OCI-LY1 (cell line): Measurements from ENCODE around the gene NEGR1.

Experiments used
- H2AFZ ChIP-seq: fragments of 200-600 bp; sonication (generic), shearing (Covaris generic); 2 replicates; pipeline ENCODE4 v1.6.0; 2014; ENCODE audit warnings: antibody characterized with exemption, mild to moderate bottlenecking, low read length
- H3F3A ChIP-seq: fragments of 200-600 bp; sonication (generic), shearing (Covaris generic); 2 replicates; pipeline ENCODE4 v1.6.0; 2014; ENCODE audit warnings: mild to moderate bottlenecking, antibody characterized with exemption, low read length, moderate library complexity; ENCODE audit not compliant: insufficient read depth
- H3K27ac ChIP-seq: fragments of 200-600 bp; sonication (generic); 2 replicates; pipeline ENCODE4 v1.5.1; 2014; ENCODE audit warnings: low read length, mixed run types, mild to moderate bottlenecking, low read depth; ENCODE audit not compliant: poor library complexity, severe bottlenecking
- H3K27me3 ChIP-seq: fragments of 200-600 bp; sonication (generic); 2 replicates; pipeline ENCODE4 v1.6.0; 2014; ENCODE audit warnings: antibody characterized with exemption, mild to moderate bottlenecking, low read length, moderate library complexity; ENCODE audit not compliant: insufficient read depth
- H3K36me3 ChIP-seq: fragments of 200-600 bp; sonication (generic); 2 replicates; pipeline ENCODE4 v1.6.1; 2014; ENCODE audit warnings: mild to moderate bottlenecking, antibody characterized with exemption, low read length, moderate library complexity, mixed read lengths; ENCODE audit not compliant: insufficient read depth
- H3K4me1 ChIP-seq: fragments of 200-600 bp; sonication (generic); 2 replicates; pipeline ENCODE4 v1.5.1; 2014; ENCODE audit warnings: mild to moderate bottlenecking, low read length, moderate library complexity; ENCODE audit not compliant: insufficient read depth, severe bottlenecking
- H3K4me2 ChIP-seq: fragments of 200-600 bp; sonication (generic), shearing (Covaris generic); 2 replicates; pipeline ENCODE4 v1.6.1; 2014; ENCODE audit warnings: low read length
- H3K4me3 ChIP-seq: fragments of 200-600 bp; sonication (generic); 2 replicates; pipeline ENCODE4 v1.5.1; 2014; ENCODE audit warnings: low read length, low read depth, mild to moderate bottlenecking, mixed read lengths; ENCODE audit not compliant: poor library complexity, severe bottlenecking
- H3K79me2 ChIP-seq: fragments of 200-600 bp; shearing (Covaris generic); 2 replicates; pipeline ENCODE4 v1.6.1; 2016; ENCODE audit warnings: mixed run types, low read length, mixed read lengths; ENCODE audit not compliant: insufficient read depth
- H3K9ac ChIP-seq: fragments of 200-600 bp; sonication (generic), shearing (Covaris generic); 2 replicates; pipeline ENCODE4 v1.6.1; 2014; ENCODE audit warnings: mild to moderate bottlenecking, low read length, mixed read lengths
- H3K9me2 ChIP-seq: fragments of 200-600 bp; sonication (generic), shearing (Covaris generic); 2 replicates; pipeline ENCODE4 v1.6.1; 2014; ENCODE audit warnings: low read depth, mild to moderate bottlenecking, low read length, mixed read lengths
- H3K9me3 ChIP-seq: fragments of 200-600 bp; shearing (Covaris generic); 2 replicates; pipeline ENCODE4 v1.6.1; 2014; ENCODE audit warnings: low read length, mixed read lengths
- H4K20me1 ChIP-seq: fragments of 200-600 bp; sonication (generic), shearing (Covaris generic); 2 replicates; pipeline ENCODE4 v1.6.0; 2016; ENCODE audit warnings: mild to moderate bottlenecking, low read length; ENCODE audit not compliant: insufficient read depth
- EZH2 ChIP-seq: fragments of 200-600 bp; sonication (generic), shearing (Covaris generic); IDR thresholded peaks from 2 replicates; pipeline ENCODE4 v1.8.0; 2017; ENCODE audit warnings: borderline replicate concordance, mixed run types, mild to moderate bottlenecking, antibody characterized with exemption, low read length, moderate library complexity, mixed read lengths
- TF ChIP-seq, protein P1 (sequence below): fragments of 200-600 bp; sonication (generic), shearing (Covaris generic); IDR thresholded peaks from 2 replicates; pipeline ENCODE4 v1.5.1; 2017; ENCODE audit warnings: mild to moderate bottlenecking, antibody characterized with exemption, low read length, moderate library complexity, mixed read lengths

Gene NEGR1

DNA sequence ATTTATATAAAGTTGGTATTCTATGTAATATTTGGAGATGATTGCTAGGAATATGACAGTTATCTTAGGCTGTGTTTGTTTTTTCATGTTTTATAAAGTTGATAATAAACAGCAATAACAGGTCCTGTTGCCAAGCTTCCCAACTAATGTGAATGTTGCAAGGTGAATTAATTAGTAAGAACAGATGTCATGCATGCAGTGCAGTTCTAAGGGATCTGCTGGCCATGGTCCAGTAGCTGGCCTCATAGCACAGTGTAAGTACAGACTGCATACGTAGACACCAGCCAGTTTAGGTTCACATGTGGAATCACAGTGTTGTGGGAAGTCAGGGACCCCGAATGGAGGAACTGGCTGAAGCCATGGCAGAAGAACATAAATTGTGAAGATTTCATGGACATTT, 478.2 kb downstream of the NEGR1 start:
- H3F3A ChIP-seq, result no peaks in the 10 kb centered on the region
- no peak overlapping the region for H3K4me3 ChIP-seq
- H3K9me2 ChIP-seq, result no peaks in the 10 kb centered on the region
- no peak overlapping the region for H3K27ac ChIP-seq
- no peak for TF ChIP-seq EZH2
- TF ChIP-seq, protein P1, sequence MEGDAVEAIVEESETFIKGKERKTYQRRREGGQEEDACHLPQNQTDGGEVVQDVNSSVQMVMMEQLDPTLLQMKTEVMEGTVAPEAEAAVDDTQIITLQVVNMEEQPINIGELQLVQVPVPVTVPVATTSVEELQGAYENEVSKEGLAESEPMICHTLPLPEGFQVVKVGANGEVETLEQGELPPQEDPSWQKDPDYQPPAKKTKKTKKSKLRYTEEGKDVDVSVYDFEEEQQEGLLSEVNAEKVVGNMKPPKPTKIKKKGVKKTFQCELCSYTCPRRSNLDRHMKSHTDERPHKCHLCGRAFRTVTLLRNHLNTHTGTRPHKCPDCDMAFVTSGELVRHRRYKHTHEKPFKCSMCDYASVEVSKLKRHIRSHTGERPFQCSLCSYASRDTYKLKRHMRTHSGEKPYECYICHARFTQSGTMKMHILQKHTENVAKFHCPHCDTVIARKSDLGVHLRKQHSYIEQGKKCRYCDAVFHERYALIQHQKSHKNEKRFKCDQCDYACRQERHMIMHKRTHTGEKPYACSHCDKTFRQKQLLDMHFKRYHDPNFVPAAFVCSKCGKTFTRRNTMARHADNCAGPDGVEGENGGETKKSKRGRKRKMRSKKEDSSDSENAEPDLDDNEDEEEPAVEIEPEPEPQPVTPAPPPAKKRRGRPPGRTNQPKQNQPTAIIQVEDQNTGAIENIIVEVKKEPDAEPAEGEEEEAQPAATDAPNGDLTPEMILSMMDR, result no peak
- H3K36me3 ChIP-seq, result no peaks in the 10 kb centered on the region
- H3K9me3 ChIP-seq, result no peaks in the 10 kb centered on the region
- H3K27me3 ChIP-seq, result no peaks in the 10 kb centered on the region
- H2AFZ ChIP-seq, result no peak overlapping the region
- H3K4me2 ChIP-seq, result no peak overlapping the region
- H3K4me1 ChIP-seq, result no peaks in the 10 kb centered on the region
- no peak overlapping the region for H3K9ac ChIP-seq
- no peaks in the 10 kb centered on the region for H4K20me1 ChIP-seq
- no peaks in the 10 kb centered on the region for H3K79me2 ChIP-seq

DNA sequence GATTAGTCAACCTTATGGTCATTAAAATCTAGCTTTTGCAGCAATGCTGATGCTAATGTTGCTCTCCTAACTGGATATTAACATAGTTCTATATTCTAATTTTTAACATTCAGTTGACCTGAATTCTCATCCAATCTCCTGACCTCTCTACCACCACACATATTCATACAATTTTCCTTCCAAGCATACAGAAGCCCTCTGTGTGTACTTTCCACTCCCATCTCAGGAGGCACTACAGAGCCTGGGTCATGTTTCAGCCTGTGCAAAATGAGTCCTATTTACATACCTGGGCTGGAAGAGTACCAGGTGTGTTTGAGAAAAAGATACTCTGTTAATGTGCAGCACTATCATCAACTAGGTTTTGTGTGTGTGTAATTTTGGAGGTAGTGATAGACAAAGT, 486.3 kb downstream of the NEGR1 start:
- TF ChIP-seq, protein P1, result no peak
- no peak for TF ChIP-seq EZH2
- Histone ChIP-seq H3K27ac (no peak overlapping the region), H3K4me2 (no peak overlapping the region), H3K79me2 (no peaks in the 10 kb centered on the region), H3K9me3 (no peaks in the 10 kb centered on the region), H3K36me3 (no peaks in the 10 kb centered on the region), H4K20me1 (no peaks in the 10 kb centered on the region), H3K27me3 (no peaks in the 10 kb centered on the region), H3K4me1 (no peaks in the 10 kb centered on the region), H3F3A (no peaks in the 10 kb centered on the region), H3K4me3 (no peak overlapping the region), H2AFZ (no peak overlapping the region), H3K9me2 (no peaks in the 10 kb centered on the region), H3K9ac (no peak overlapping the region)

DNA sequence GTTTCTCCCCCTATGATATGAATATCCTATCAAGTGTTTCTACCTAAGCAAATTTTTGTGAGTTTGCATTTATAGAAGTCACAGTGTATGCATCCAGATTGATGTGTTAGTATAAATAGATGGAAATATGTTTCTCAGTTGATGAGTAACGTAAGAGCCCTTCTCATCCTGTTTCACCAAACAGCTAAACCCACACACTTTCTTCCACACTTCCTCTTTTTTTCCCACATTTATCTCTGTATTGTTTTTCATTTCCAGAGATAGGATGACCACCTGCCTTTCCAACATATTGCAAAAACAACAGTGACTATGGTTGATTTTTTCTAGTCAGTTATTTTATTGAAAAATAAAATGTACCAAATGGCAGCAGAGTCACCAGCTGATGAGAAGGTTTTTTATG, 490.1 kb downstream of the NEGR1 start:
- Histone ChIP-seq H3K4me1 (no peaks in the 10 kb centered on the region), H3K27ac (no peak overlapping the region), H3K9me2 (no peaks in the 10 kb centered on the region), H3K9me3 (no peaks in the 10 kb centered on the region), H3K79me2 (no peaks in the 10 kb centered on the region), H3K4me3 (no peak overlapping the region), H3K4me2 (no peak overlapping the region), H2AFZ (no peak overlapping the region), H3K27me3 (no peaks in the 10 kb centered on the region), H3K36me3 (no peaks in the 10 kb centered on the region), H3F3A (no peaks in the 10 kb centered on the region), H3K9ac (no peak overlapping the region), H4K20me1 (no peaks in the 10 kb centered on the region)
- TF ChIP-seq EZH2, result no peak
- TF ChIP-seq, protein P1, result no peak
